Smooth muscle cell (in vitro differentiated cells): ENCODE measurements around the gene ADAM8. TPM values are rescaled to one million over a fixed set of nuclear protein-coding genes. Genes with fewer than 3 reads are reported as not detected.

ENCODE experiments used
- DNase-seq: peaks from one replicate; lab custom pipeline; 2025; ENCODE audit not compliant: unreplicated experiment; lab: John Stamatoyannopoulos, UW
- H2AFZ ChIP-seq: fragments of 200-600 bp; sonication (generic); 2 replicates; pipeline ENCODE4 v1.6.0; 2016; ENCODE audit warnings: antibody characterized with exemption, low read depth, mild to moderate bottlenecking
- H3F3A ChIP-seq: fragments of 200-600 bp; sonication (generic); 2 replicates; pipeline ENCODE4 v1.6.0; 2017; ENCODE audit warnings: antibody characterized with exemption, low read depth
- H3K27ac ChIP-seq: fragments of 200-600 bp; sonication (generic); 2 replicates; pipeline ENCODE4 v1.5.1; 2016; ENCODE audit warnings: low read depth, mild to moderate bottlenecking
- H3K27me3 ChIP-seq: fragments of 200-600 bp; sonication (generic); 2 replicates; pipeline ENCODE4 v1.6.1; 2016; ENCODE audit warnings: low read depth, mild to moderate bottlenecking
- H3K36me3 ChIP-seq: fragments of 200-600 bp; sonication (generic); 2 replicates; pipeline ENCODE4 v1.5.1; 2016; ENCODE audit warnings: low read depth
- H3K4me1 ChIP-seq: fragments of 200-600 bp; sonication (generic); 2 replicates; pipeline ENCODE4 v1.5.1; 2016; ENCODE audit warnings: low read depth
- H3K4me2 ChIP-seq: fragments of 200-600 bp; sonication (generic); 2 replicates; pipeline ENCODE4 v1.6.0; 2016; ENCODE audit warnings: mild to moderate bottlenecking
- H3K4me3 ChIP-seq: fragments of 200-600 bp; sonication (generic); 2 replicates; pipeline ENCODE4 v1.5.1; 2016; ENCODE audit warnings: mild to moderate bottlenecking
- H3K79me2 ChIP-seq: fragments of 200-600 bp; sonication (generic); 2 replicates; pipeline ENCODE4 v1.6.0; 2016; ENCODE audit warnings: low read depth, mild to moderate bottlenecking
- H3K9ac ChIP-seq: fragments of 200-600 bp; sonication (generic); 2 replicates; pipeline ENCODE4 v1.6.0; 2016; ENCODE audit warnings: low read depth
- H3K9me3 ChIP-seq: fragments of 200-600 bp; sonication (generic); replicated peaks from 2 replicates; pipeline ENCODE4 v1.5.1; 2016; ENCODE audit warnings: low read depth
- H4K20me1 ChIP-seq: fragments of 200-600 bp; sonication (generic); 2 replicates; pipeline ENCODE4 v1.6.0; 2016; ENCODE audit warnings: low read depth
- WGBS: methylation state at CpG from one replicate; pipeline ENCODE4 v1.1.7; 2016; ENCODE audit warnings: low lambda C conversion rate; 5-methylcytosine and 5-hydroxymethylcytosine counted together
- polyA plus RNA-seq: library from polyadenylated mRNA; unstranded; fragments of >200 nt; fragmentation: Nextera tagmentation; extraction: Ambion mirVana; gene quantifications from 2 replicates; pipeline ENCODE4 v1.2.1, GENCODE V29; 2016
- total RNA-seq: library from RNA; depleted of rRNA; stranded (reverse); fragments of >200 nt; gene quantifications from 2 replicates; pipeline ENCODE4 v1.2.3, GENCODE V29; 2014
- TF ChIP-seq, protein P1 (sequence below): fragments of 200-600 bp; sonication (generic); IDR thresholded peaks from 2 replicates; pipeline ENCODE4 v1.5.1; 2017; ENCODE audit warnings: borderline replicate concordance, mild to moderate bottlenecking, antibody characterized with exemption; ENCODE audit not compliant: insufficient read depth, poor library complexity, severe bottlenecking

Gene ADAM8
- total and polyA plus RNA-seq, 2 experiments from 2014 or later = 0.36 to 0.70 TPM

DNA sequence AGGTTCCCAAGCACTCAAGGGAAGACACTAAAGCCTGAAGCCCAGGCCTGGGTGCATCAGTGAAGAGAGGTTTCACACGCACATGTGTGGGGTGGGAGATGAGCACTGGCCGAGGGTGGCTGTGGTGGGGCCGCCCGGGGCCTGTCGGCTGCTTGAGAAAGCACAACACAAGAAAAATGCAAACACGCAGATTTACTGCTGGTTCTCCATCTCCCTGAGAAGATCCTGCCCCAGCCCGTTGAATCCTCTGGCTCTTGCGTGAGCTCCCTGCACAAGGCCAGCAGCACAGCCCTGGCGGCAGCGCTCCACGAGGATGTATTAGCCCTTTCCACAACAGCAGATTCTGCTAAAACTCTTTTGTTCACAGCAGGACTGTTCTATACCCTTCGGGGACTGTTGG is 38.2 kb upstream of the ADAM8 start:
- Histone ChIP-seq H3F3A (no peaks in the 10 kb centered on the region), H2AFZ (no peak overlapping the region), H3K4me3 (no peak overlapping the region), H3K9ac (no peak overlapping the region), H4K20me1 (no peaks in the 10 kb centered on the region), H3K36me3 (no peaks in the 10 kb centered on the region), H3K4me1 (no peaks in the 10 kb centered on the region), H3K27ac (no peak overlapping the region), H3K4me2 (no peak overlapping the region), H3K79me2 (no peaks in the 10 kb centered on the region), H3K27me3 (no peaks in the 10 kb centered on the region), H3K9me3 (no peaks in the 10 kb centered on the region)
- DNase-seq = no peak
- TF ChIP-seq, protein P1, sequence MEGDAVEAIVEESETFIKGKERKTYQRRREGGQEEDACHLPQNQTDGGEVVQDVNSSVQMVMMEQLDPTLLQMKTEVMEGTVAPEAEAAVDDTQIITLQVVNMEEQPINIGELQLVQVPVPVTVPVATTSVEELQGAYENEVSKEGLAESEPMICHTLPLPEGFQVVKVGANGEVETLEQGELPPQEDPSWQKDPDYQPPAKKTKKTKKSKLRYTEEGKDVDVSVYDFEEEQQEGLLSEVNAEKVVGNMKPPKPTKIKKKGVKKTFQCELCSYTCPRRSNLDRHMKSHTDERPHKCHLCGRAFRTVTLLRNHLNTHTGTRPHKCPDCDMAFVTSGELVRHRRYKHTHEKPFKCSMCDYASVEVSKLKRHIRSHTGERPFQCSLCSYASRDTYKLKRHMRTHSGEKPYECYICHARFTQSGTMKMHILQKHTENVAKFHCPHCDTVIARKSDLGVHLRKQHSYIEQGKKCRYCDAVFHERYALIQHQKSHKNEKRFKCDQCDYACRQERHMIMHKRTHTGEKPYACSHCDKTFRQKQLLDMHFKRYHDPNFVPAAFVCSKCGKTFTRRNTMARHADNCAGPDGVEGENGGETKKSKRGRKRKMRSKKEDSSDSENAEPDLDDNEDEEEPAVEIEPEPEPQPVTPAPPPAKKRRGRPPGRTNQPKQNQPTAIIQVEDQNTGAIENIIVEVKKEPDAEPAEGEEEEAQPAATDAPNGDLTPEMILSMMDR = no peak
- WGBS = 92% methylated on average over 12 of the region's 12 CpGs

DNA sequence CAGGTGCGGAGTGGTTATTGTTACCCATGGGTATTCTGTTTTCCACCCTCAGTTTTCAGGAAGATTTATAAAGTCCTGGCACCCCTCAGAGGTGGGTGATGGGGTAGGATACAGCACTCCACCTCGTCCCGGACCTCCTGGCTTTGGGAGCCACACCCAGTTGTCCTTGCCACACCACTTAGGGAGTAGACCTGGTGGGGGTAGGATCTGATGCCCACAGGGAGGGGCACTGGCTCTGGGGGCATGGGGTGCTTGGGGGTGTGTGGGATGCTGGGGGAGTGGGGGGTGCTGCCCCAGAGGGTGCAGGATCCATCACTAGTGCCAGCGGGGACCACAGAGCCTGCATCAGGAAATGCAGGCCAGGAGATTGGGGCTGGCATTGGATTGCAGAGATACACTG is 36.5 kb upstream of the ADAM8 start:
- no peak for DNase-seq
- Histone ChIP-seq H3K9me3 (no peaks in the 10 kb centered on the region), H3K4me3 (no peak overlapping the region), H3K9ac (no peak overlapping the region), H3K4me2 (no peak overlapping the region), H3K27me3 (no peaks in the 10 kb centered on the region), H2AFZ (no peak overlapping the region), H3K36me3 (no peaks in the 10 kb centered on the region), H3K27ac (no peak overlapping the region), H3F3A (no peaks in the 10 kb centered on the region), H3K4me1 (no peaks in the 10 kb centered on the region), H3K79me2 (peaks cover 3% of the 10 kb centered on the region), H4K20me1 (peaks cover 5% of the 10 kb centered on the region)
- TF ChIP-seq, protein P1 = no peak
- WGBS = 96% methylated on average over 4 of the region's 4 CpGs

DNA sequence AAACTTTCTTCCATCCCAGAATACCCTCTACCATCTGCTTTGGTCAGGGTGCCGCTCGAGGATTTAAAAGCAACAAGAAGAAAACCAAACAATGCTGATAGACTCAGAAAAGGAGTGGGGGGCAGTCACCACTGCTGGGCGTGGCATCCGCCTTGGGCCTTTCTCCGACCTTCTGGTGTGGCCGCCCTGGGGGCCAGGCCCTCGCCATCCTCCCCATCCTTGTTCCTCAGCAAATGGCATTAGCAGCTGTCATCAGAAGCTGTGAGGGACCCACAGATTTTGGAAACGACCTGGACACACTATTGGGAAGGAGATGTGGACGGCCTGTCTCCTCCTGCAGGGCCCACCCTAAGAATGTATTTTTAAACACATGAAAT is 36.1 kb upstream of the ADAM8 start:
- H3K27ac ChIP-seq = no peak overlapping the region
- whole genome bisulfite sequencing = 91% methylated on average over 9 of the region's 9 CpGs
- DNase-seq = no peak

More for the DNA sequence above, 36.1 kb upstream of the ADAM8 start:
- Histone ChIP-seq H3F3A (no peaks in the 10 kb centered on the region), H3K9me3 (no peaks in the 10 kb centered on the region), H3K36me3 (no peaks in the 10 kb centered on the region), H3K79me2 (peaks cover 7% of the 10 kb centered on the region), H3K27me3 (no peaks in the 10 kb centered on the region), H3K4me2 (no peak overlapping the region), H2AFZ (no peak overlapping the region), H3K4me3 (no peak overlapping the region), H3K9ac (no peak overlapping the region), H4K20me1 (peaks cover 8% of the 10 kb centered on the region), H3K4me1 (no peaks in the 10 kb centered on the region)
- TF ChIP-seq, protein P1 = no peak
